PC-9 (cell line): ENCODE results near the gene PCK2. TPM values are rescaled to one million over a fixed set of nuclear protein-coding genes. Genes with fewer than 3 reads are reported as not detected.

Source experiments
- BruUV-seq: library from RNA; stranded (reverse); fragments of 400-500 nt; replicated peaks from 2 replicates; lab custom pipeline; 2021; lab: Mats Ljungman, UMichigan
- CTCF ChIA-PET: fragments of 300-600 bp; sonication (Branson Sonifier 250); formaldehyde crosslinking; loops from one replicate; lab custom pipeline; 2022; ENCODE audit warnings: antibody characterized with exemption; lab: Charles Lee
- POLR2A ChIA-PET: fragments of 300-600 bp; sonication (Branson Sonifier 250); formaldehyde crosslinking; loops from one replicate; lab custom pipeline; 2022; ENCODE audit warnings: antibody characterized with exemption; ENCODE audit not compliant: unreplicated experiment; lab: Charles Lee
- DNase-seq, 2 experiments: peaks; one replicate each; pipeline versions ENCODE4 v3.0.0 to v3.0.0-alpha.2; 2015 to 2022; ENCODE audit warnings: mixed read lengths in 1 of 2
- H2AFZ ChIP-seq: fragments of 200-600 bp; sonication (generic); 2 replicates; pipeline ENCODE4 v1.8.1; 2017; ENCODE audit warnings: antibody characterized with exemption
- H3F3A ChIP-seq: fragments of 200-600 bp; sonication (generic); 2 replicates; pipeline ENCODE4 v1.8.1; 2017; ENCODE audit warnings: antibody characterized with exemption, mild to moderate bottlenecking, low read depth; ENCODE audit not compliant: insufficient read depth
- H3K27ac ChIP-seq: fragments of 200-600 bp; sonication (generic); 2 replicates; pipeline ENCODE4 v1.6.1; 2016; ENCODE audit warnings: mixed run types
- H3K27me3 ChIP-seq: fragments of 200-600 bp; sonication (generic); 2 replicates; pipeline ENCODE4 v1.6.1; 2016; ENCODE audit warnings: low read depth, mixed run types; ENCODE audit not compliant: insufficient read depth
- H3K36me3 ChIP-seq: fragments of 200-600 bp; sonication (generic); 2 replicates; pipeline ENCODE4 v1.6.1; 2016; ENCODE audit warnings: low read depth, mixed run types
- H3K4me1 ChIP-seq: fragments of 200-600 bp; sonication (generic); replicated peaks from 2 replicates; pipeline ENCODE4 v1.6.1; 2016; ENCODE audit warnings: mixed run types; ENCODE audit not compliant: insufficient read depth
- H3K4me2 ChIP-seq: fragments of 200-600 bp; sonication (generic); 2 replicates; pipeline ENCODE4 v1.6.1; 2017; ENCODE audit warnings: mixed run types
- H3K4me3 ChIP-seq: fragments of 200-600 bp; sonication (generic); 2 replicates; pipeline ENCODE4 v1.6.1; 2016; ENCODE audit warnings: mixed run types
- H3K79me2 ChIP-seq: fragments of 200-600 bp; sonication (generic); 2 replicates; pipeline ENCODE4 v1.6.1; 2017; ENCODE audit warnings: low read depth, mixed run types
- H3K9me2 ChIP-seq: fragments of 200-600 bp; sonication (generic); 2 replicates; pipeline ENCODE4 v1.8.1; 2017; ENCODE audit warnings: mild to moderate bottlenecking; ENCODE audit not compliant: insufficient read depth
- H3K9me3 ChIP-seq: fragments of 200-600 bp; sonication (generic); 2 replicates; pipeline ENCODE4 v1.8.1; 2016; ENCODE audit warnings: low read depth; ENCODE audit not compliant: insufficient read depth
- H4K20me1 ChIP-seq: fragments of 200-600 bp; sonication (generic); 2 replicates; pipeline ENCODE4 v1.8.1; 2017; ENCODE audit not compliant: insufficient read depth
- CTCF ChIP-seq: fragments of 200-600 bp; sonication (generic); conservative IDR thresholded peaks from 2 replicates; pipeline ENCODE4 v1.6.1; 2017; ENCODE audit warnings: mixed run types, antibody characterized with exemption, mild to moderate bottlenecking, moderate library complexity
- EZH2 ChIP-seq: fragments of 200-600 bp; sonication (generic); IDR thresholded peaks from 2 replicates; pipeline ENCODE4 v1.8.0; 2017; ENCODE audit warnings: antibody characterized with exemption, low read depth
- intact Hi-C: fragments of 100-400 bp; cut with micrococcal nuclease; formaldehyde crosslinking; loops from one replicate; pipeline ENCODE4 v1.10.0; 2022; ENCODE audit not compliant: unreplicated experiment
- total RNA-seq: library from RNA; stranded (reverse); gene quantifications from 2 replicates; pipeline ENCODE4 v1.2.3, GENCODE V29; 2021

Gene PCK2
- total RNA-seq, 1 experiment from 2014 or later, result 77.4 TPM

GRCh38 chr14:24092505-24093206 is 1.5 kb upstream of the PCK2 start:
- intact Hi-C loops, result loop anchor here (5.0 kb wide), 1 partner anchor 70 kb away; the partner anchor contains the start of gene IRF9
- Histone ChIP-seq H4K20me1 (no peaks in the 10 kb centered on the region), H3K36me3 (no peaks in the 10 kb centered on the region), H3F3A (peaks cover 4% of the 10 kb centered on the region; the same call in 1 of the 2 replicates), H3K4me1 (peaks cover 12% of the 10 kb centered on the region), H3K4me2 (no peak overlapping the region), H2AFZ (no peak overlapping the region), H3K27ac (no peak overlapping the region), H3K9me3 (no peaks in the 10 kb centered on the region), H3K4me3 (no peak overlapping the region), H3K9me2 (0 out of 2 replicates have a peak, but pooled peaks cover 3% of the 10 kb centered on the region), H3K27me3 (no peaks in the 10 kb centered on the region), H3K79me2 (peaks cover 12% of the 10 kb centered on the region)
- DNase-seq, result no peak
- CTCF ChIA-PET, result interaction anchor here (0.9 kb wide), 1 partner anchor 34 kb away, joined by 3 read pairs; no protein-coding TSS in a partner anchor
- no peak for TF ChIP-seq CTCF
- no peak for TF ChIP-seq EZH2
- POLR2A ChIA-PET, result no interaction called here
- no TSS peak for BruUV-seq

GRCh38 chr14:24093207-24093900 is 757 bp upstream of the PCK2 start:
- peaks cover 4% of the 10 kb centered on the region; the same call in 1 of the 2 replicates for H3F3A ChIP-seq
- no peaks in the 10 kb centered on the region for H4K20me1 ChIP-seq
- no peak overlapping the region; the same call in 1 of the 2 replicates for H3K4me3 ChIP-seq
- no peaks in the 10 kb centered on the region for H3K9me3 ChIP-seq
- BruUV-seq, result TSS peak; percentile 78
- H3K4me1 ChIP-seq, result peaks cover 12% of the 10 kb centered on the region
- H2AFZ ChIP-seq, result peak overlapping the region; percentile 68; the same call in 1 of the 2 replicates
- H3K27ac ChIP-seq, result peak overlapping the region; percentile 83
- CTCF ChIA-PET, result interaction anchor here (0.6 to 1.3 kb wide), 6 partner anchors 12 to 604 kb away, joined by 3 to 25 read pairs (median 4); partner anchors contain the start of gene LTB4R2
- no peak for DNase-seq
- H3K79me2 ChIP-seq, result peaks cover 12% of the 10 kb centered on the region
- H3K4me2 ChIP-seq, result peak overlapping the region; percentile 52
- H3K9me2 ChIP-seq, result 0 out of 2 replicates have a peak, but pooled peaks cover 3% of the 10 kb centered on the region
- POLR2A ChIA-PET, result interaction anchor here (0.6 to 0.9 kb wide), 7 partner anchors 9 to 490 kb away, joined by 3 to 11 read pairs (median 4); partner anchors contain the start of genes NYNRIN and PSME1
- no peak for TF ChIP-seq EZH2
- no peak for TF ChIP-seq CTCF
- H3K36me3 ChIP-seq, result no peaks in the 10 kb centered on the region
- intact Hi-C loops, result loop anchor here (5.0 kb wide), 1 partner anchor 69 kb away; the partner anchor contains the start of gene IRF9
- H3K27me3 ChIP-seq, result no peaks in the 10 kb centered on the region

DNA sequence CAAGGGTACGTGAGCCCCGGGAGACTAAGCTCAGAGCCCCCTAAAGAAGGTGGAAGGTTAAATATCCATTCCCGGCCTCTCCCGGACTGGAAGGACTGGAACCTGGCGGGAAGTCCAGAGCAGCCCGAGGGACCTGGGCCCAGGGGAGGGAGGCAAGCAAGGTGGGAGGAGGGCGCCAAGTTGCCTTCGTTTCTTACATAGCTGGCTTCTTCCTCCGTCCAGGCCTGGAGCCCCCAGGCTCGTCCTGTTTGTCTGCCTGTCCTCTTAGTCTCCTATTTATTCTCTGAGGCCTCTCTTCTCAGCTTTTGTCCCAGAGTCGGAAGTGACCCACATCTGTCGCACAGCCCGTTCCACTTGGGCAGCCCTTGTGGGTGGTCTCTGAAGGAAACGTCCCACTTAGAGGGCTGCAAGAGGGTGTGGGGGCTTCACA is 745 bp downstream of the PCK2 start:
- H4K20me1 ChIP-seq, result no peaks in the 10 kb centered on the region
- intact Hi-C loops, result loop anchor here (1.0 to 5.0 kb wide), 2 partner anchors 15 to 67 kb away; partner anchors contain the start of gene IRF9
- no peak for DNase-seq
- no peaks in the 10 kb centered on the region for H3K36me3 ChIP-seq
- POLR2A ChIA-PET, result interaction anchor here (0.6 to 0.7 kb wide), 2 partner anchors 14 to 20 kb away, joined by 3 read pairs; partner anchors contain the start of gene NRL
- H3K4me2 ChIP-seq, result peak overlapping the region; percentile 91
- CTCF ChIA-PET, result interaction anchor here (0.6 to 1.2 kb wide), 4 partner anchors 14 to 212 kb away, joined by 3 to 4 read pairs (median 3); no protein-coding TSS in a partner anchor
- H3K4me1 ChIP-seq, result peaks cover 12% of the 10 kb centered on the region
- peak overlapping the region; percentile 78 for H3K4me3 ChIP-seq
- BruUV-seq, result no TSS peak
- H3K9me2 ChIP-seq, result 0 out of 2 replicates have a peak, but pooled peaks cover 3% of the 10 kb centered on the region
- peaks cover 4% of the 10 kb centered on the region; the same call in 1 of the 2 replicates for H3F3A ChIP-seq
- peak overlapping the region; percentile 91 for H2AFZ ChIP-seq
- peak overlapping the region; percentile 57 for H3K27ac ChIP-seq
- no peak for TF ChIP-seq EZH2
- TF ChIP-seq CTCF, result no peak
- H3K27me3 ChIP-seq, result no peaks in the 10 kb centered on the region
- peaks cover 12% of the 10 kb centered on the region for H3K79me2 ChIP-seq
- no peaks in the 10 kb centered on the region for H3K9me3 ChIP-seq
